ENCODE measurements around the gene MANSC1. TPM values are rescaled to one million over a fixed set of nuclear protein-coding genes. Genes with fewer than 3 reads are reported as not detected.
A peak's percentile ranks its signal among the peaks of the same experiment; 100 is the strongest.

MANSC1 gene
- total and polyA plus RNA-seq, 9 of the 15 experiments (the other 6 are each of a cell fraction or from before 2014, with no cell fraction given) = 0.76 to 8.6 (median 3.1) TPM

GRCh38 chr12:12334367-12335040, 15.5 kb downstream of the MANSC1 start (continued):
- no peak for TF ChIP-seq KAT2B (IDR thresholded peaks at IDR 0.05; ENCODE audit: low read depth, low read length)
- TF ChIP-seq, protein P1, sequence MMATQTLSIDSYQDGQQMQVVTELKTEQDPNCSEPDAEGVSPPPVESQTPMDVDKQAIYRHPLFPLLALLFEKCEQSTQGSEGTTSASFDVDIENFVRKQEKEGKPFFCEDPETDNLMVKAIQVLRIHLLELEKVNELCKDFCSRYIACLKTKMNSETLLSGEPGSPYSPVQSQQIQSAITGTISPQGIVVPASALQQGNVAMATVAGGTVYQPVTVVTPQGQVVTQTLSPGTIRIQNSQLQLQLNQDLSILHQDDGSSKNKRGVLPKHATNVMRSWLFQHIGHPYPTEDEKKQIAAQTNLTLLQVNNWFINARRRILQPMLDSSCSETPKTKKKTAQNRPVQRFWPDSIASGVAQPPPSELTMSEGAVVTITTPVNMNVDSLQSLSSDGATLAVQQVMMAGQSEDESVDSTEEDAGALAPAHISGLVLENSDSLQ (IDR thresholded peaks at IDR 0.05) = peak; percentile 89
- TF ChIP-seq ZNF232 (CRISPR knock-in tag; IDR thresholded peaks at IDR 0.05) = no peak
- TF ChIP-seq CTCFL (IDR thresholded peaks at IDR 0.05; ENCODE audit: borderline replicate concordance, insufficient read depth, low read depth, low read length, poor library complexity, severe bottlenecking) = peak; percentile 47
- no peak for TF ChIP-seq ZNF717 (CRISPR knock-in tag; IDR thresholded peaks at IDR 0.05)
- TF ChIP-seq, protein P2, sequence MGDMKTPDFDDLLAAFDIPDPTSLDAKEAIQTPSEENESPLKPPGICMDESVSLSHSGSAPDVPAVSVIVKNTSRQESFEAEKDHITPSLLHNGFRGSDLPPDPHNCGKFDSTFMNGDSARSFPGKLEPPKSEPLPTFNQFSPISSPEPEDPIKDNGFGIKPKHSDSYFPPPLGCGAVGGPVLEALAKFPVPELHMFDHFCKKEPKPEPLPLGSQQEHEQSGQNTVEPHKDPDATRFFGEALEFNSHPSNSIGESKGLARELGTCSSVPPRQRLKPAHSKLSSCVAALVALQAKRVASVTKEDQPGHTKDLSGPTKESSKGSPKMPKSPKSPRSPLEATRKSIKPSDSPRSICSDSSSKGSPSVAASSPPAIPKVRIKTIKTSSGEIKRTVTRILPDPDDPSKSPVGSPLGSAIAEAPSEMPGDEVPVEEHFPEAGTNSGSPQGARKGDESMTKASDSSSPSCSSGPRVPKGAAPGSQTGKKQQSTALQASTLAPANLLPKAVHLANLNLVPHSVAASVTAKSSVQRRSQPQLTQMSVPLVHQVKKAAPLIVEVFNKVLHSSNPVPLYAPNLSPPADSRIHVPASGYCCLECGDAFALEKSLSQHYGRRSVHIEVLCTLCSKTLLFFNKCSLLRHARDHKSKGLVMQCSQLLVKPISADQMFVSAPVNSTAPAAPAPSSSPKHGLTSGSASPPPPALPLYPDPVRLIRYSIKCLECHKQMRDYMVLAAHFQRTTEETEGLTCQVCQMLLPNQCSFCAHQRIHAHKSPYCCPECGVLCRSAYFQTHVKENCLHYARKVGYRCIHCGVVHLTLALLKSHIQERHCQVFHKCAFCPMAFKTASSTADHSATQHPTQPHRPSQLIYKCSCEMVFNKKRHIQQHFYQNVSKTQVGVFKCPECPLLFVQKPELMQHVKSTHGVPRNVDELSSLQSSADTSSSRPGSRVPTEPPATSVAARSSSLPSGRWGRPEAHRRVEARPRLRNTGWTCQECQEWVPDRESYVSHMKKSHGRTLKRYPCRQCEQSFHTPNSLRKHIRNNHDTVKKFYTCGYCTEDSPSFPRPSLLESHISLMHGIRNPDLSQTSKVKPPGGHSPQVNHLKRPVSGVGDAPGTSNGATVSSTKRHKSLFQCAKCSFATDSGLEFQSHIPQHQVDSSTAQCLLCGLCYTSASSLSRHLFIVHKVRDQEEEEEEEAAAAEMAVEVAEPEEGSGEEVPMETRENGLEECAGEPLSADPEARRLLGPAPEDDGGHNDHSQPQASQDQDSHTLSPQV (IDR thresholded peaks at IDR 0.05) = no peak
- TF ChIP-seq CTCF (IDR thresholded peaks at IDR 0.05 in 2 of 3, conservative IDR thresholded peaks at IDR 0.05 in 1 of 3; ENCODE audit: insufficient read depth in 2 of 3, low read depth in 1 of 3, low read length in 3 of 3) = peak; percentile 80 to 88 (median 80)
- no peak for TF ChIP-seq DIDO1 (tag; IDR thresholded peaks at IDR 0.05; ENCODE audit: low read depth)
- peak; percentile 61 for TF ChIP-seq MEIS2 (IDR thresholded peaks at IDR 0.05; ENCODE audit: partially characterized antibody)

Measured in K562 (cell line).